Measurements from ENCODE around the gene PLCB4.

PLCB4 gene

DNA sequence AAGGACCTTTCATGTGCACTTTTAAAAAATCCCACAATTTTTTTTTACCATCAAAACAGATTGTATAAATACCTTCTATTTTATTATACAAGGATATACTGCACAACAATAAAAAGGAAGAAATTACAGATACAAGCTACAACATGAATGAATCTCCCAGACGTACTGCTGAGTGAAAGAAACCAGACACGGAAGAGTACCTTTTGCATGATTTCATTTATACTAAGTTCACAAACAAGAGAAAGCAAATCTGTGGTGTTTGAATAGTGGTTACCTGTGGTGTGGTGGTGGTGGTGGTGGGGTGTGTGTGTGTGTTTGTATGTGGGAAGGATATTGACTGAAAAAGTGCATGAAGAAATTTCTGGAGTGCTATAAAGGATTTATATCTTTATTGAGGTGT lies 6.8 kb upstream of the PLCB4 start:
- DNase-seq = no peak

DNA sequence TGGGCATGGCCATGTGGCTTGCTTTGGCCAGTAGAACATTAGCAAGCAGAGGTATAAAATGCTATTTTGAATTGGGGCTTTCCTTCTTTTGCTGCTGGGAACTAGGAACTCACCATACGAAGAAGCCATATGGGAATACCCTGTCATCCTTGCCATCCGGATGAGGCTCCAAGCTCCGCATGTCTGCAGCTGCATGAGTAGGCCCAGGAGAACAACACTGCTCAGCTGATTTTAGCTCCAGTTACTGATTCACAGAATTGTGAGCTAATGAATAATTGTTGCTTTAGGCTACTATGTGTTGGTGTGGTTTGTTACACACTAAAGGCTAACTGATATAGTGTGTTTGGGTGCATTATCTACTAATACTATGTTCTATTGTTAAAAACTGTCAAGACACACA lies 2.7 kb upstream of the PLCB4 start:
- no peak for DNase-seq

DNA sequence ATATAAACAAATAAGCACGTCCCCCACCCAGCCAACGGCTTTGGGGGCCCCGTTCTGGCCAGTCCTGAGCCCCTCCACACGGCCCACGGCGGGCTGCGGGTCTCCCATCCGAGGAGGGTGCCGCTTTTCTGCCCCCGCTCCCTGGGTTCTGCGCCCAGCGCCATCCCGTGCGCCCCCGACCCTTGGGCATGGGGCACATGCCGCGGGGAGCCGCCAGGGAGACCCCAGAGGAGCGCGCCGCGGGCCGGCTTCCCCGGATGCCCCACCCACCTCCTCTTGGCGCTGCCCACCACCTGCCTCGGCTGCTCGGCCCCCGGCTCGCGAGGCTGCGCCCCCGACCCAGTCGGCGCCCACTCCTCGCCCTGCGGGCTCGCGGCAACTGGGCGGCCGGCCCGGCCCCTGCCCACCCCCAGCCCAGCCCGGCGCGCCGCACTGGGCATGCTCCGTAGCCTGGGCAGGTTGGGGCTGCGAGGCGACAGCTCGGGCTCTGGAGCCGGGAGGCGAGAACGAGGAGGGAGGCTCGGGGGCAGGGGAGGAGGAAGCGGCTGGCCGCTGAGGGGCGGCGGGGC lies 570 bp upstream of the PLCB4 start:
- no peak for DNase-seq

DNA sequence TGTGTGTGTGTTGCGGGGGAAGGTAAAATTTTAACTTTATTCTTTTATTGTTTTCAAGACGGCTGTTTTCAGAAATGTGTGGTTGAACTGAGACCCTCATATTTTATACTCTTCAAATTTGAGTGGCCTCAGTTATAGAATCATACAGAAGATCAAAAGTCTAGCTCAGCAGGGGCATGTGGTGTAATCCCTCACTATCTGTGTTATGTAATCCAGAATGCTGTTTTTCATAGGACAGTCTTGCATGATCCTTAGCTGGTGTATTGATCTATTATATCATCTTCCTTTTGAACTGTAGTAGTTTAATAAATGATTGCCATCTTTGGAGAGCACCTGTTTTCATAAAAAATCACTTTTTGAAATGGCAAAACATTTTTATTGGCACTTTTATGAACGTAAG lies 1.4 kb downstream of the PLCB4 start:
- DNase-seq = no peak

DNA sequence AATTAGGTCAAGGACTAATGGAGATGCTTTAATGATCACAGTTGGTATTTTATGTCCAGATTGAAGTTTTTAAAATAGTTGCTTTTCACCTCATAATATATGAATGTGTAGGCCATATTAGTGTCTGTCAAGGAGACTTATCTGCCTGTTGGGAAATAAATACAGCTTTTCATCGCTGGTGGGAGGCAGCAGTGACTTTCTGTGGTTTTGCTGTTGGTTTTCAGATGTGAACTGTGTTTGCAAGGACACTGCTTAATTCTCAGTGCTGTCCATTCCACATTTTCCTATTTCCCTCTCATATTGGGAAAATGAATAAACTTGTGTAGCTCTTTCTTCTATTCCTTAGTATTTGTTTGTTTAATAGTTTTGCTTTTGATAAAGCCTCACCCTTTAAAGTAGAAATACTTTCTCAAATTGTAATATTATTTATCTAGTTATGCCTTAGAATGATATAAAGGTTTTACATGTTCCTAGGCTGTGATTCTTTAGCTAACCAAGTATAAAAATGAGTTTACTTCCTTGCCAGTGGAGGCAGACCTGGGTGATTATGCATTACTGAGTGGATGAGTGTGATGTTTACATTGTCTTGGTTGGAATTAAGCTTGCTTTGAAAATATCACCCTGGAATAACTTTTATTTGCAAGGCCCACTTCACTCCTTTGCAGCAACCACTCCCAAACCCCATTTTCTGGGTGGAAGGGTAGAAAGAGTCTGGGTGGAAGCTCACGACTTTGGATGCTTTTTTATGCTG lies 3.3 kb downstream of the PLCB4 start:
- no peak for DNase-seq

DNA sequence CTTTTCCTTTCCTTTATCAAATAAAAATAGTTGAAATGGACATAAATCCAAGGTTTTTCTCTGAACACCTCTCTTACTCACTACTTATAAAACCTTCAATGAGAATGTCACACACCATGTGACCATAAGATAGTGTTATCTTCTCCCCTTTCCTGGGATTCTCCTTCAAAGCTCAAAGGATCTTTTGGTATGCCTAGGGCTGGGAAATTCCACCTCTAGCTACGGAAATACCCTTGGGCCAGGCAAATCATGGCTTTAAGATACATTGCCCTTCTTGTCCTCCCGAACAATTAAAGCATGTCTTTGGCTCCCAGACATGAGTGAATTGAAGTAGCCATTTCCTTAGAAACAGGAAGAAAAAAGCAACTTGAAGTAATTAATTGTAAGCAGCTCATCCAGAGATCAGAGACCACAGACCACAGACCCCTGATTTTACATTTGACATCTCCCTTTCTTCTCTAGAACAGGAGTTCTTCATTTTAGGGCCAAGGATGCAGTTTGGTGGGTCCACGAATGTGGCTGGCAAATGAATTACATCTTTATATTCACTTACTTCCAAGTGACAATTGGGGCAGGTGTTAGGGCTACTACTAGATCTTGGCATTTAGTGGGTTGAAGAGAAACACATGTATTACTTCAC lies 4.1 kb downstream of the PLCB4 start:
- DNase-seq = no peak

DNA sequence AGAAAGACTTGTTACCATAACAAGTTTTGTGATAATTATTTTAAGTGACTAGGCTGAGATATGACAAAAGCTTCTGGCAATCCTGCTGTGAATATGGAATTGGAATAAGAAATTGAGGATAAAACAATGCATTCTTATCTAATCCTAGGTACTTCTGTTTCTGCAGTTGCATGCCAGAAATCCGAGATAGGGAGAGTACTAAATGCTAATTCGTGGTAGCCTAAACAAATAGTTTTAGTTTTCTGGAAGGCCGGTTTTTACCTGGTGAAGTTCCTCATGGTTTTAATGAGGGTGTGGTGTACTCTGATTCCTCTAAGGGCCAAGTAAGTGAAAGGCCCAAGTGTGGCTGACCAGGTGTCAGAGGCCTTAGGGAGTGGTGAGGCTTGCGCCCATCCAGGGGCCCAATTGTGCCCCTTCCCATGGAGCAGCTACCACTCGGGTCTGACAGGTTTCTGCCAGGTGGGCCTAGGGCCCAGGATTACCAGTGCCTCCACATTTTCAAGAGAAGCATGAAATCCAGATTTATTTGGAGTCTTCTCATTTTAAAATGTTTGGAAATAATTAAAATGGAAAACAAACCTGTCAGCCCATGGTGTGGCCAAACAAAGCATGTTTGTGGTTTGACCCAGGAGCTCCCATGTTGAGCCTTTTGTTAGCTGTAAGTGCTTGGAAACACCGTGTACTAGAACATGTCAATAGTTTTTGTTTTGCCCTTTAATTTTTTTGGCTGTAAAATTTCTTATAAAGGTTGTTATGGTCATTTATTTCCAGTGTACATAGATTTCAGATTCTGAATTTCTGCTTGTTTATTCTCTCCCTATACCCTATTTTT lies 6.6 kb downstream of the PLCB4 start:
- no peak for DNase-seq

DNA sequence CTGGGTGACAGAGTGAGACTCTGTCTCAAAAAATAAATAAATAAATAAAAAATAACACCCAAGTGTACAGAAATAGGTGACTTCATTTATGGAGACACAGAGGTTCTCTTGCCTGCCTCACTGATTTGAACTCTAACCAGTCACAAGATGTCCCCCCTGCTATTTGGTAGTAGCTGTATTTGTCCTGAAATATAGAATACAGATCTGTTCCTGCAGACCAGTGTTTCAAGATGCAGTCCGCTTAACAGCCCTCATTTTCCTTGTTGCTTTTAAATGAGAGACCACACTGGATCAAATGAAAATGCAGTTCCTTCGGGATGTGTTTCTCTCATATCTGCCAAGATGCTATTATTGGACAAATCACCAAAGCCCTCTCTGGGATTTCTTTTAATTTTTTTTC lies 7.6 kb downstream of the PLCB4 start:
- DNase-seq = no peak

DNA sequence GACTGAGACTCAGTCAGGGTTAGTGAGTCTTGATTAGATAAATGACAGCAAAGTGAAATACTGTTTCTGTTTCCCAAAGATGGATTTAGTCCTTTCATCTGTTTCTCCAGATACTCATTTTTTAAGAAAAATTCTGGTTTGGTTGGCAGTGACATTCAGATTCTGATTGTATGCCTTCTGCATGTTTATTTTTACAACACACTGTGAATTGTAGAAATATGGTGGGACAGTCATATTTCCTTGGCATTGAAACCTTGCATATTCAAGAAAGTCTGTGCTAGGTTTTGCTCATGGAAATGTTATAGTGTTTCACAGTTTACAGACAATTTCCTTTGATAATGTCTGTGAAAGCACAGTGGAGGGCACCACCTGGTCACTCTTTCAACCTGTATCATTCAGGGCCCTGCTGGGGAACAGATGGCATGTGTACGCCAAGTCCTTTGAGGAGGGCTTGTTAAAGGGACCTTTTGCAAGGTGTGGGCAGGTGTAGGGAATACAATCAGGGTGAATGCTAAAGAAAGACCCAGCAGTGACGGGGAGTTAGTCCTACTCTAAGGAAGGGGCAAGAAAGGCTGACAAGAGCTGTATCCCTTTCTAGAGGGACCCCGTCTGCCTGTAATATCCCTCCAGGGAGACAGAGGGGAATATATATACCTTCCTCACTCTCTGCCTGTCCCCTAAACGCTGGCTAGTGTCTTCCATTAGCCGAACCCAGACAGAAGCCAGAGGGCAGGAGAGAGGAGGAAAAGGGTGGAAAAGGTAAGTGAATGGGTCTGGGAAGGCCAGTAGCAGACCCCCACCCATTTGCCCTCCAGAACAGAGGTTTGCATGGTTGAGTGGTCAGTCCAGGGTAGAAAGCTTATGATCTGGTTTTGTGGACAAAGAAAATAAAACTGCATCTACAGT lies 10.2 kb downstream of the PLCB4 start:
- no peak for DNase-seq

DNA sequence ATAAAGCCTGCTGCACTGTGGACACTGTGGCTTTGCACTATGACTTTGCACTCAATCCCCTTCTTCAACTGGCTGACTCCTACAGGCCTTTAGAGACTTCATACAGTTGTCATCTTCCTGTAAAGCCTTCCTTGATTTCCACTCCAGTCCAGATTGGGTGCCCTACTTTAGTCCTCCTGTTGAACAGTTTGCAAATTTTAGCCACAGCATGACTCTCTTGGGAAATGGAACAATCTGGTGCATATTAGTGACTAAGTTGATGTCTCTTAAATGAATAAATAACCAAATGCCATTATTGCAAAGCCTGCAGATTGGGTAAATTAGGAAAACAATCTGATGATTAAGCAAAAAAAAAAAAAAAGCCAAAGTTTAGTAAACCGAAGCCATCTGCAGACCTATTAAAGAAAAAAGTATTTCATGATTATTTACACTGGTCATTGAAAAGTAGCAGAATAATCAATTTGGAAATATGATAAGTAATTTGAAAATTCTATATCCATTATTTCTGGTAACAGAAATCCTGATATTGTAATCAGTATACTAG lies 12.6 kb downstream of the PLCB4 start:
- no peak for DNase-seq

DNA sequence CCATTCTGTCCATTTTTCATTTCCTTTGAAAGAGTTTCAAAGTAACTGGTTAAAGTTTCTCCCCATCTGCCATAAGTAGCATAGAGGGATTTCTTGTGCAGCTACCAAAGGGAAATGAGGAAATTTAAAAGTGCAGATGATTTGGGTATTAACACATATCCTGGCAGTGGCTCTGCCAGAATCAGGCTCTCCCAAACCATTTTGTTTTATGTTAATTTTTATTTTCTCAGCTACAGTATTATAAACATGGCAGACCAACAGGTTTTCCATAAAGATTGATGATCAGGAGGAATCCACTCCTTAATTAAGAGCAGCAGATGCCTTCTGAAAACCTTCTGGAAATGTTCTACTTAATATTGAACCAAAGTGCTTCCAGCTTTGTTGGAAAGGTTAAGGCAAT lies 13.9 kb downstream of the PLCB4 start:
- no peak for DNase-seq

DNA sequence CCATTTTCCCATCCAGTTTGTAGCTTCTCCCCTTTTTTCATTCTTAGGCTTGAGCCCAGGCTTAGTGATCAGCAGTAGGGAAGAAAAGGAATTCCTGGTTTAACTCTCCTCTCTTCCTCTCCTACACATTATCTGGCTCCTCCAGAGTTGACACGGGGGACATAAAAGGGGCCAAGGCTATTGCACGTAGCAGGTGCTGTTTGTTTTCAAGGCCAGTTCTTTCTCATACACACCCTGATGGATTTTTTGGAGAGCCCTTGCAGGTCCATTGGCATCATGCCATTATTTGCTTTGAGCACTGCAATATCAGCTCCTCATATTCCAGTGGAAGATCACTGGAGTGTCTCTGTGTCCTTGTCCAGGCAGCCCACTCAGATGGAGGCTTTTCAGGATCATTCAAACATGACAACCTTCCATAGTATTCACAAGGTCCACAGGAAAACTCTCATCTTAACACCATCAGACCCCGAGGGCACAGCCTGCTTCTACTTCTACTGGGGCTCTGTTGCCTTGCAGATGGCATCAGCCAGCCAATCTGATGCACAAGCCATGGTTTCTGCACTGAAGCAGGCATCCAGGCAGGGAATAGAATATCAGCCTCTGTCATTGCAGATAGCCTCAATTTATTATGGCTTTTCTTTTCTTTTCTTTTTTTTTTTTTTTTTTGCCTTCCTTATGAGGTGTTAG lies 18.8 kb downstream of the PLCB4 start:
- DNase-seq = no peak

DNA sequence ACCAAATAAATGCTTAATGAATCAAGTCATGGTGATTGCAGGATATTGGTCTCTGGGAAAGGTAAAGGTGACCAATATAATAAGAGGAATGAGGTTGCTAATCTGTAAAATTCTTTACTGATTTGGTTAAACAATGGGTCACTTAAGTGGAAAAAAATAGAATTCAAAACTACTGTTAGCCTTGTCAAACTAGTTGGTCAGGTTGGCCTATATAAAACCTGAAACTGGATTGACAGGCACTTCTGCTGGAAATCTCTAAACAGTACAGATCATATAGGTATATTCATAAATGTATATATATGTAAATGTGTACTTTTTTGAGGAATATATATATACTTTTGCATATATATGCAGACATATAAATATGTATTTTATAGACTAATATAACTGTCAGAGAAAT lies 19.7 kb downstream of the PLCB4 start:
- no peak for DNase-seq

DNA sequence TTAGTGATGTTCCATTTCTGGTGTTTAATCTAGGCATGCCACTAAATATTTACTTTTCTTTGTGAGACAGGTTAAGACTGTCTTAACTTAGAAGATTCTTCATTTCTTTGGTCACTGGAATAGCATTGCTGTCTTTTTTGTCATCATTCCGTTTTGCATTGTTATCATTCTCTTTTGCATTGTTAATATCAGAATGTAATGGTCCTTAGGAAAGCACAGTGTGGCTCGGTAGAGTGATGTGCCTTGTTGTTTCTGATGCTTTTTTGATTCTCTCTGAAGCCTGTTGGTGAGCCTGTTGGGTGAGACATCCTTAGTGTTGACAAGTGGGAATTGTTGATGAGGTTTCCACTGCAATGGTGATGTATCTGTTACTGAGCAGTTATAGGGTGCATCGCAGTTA lies 23.2 kb downstream of the PLCB4 start:
- no peak for DNase-seq

DNA sequence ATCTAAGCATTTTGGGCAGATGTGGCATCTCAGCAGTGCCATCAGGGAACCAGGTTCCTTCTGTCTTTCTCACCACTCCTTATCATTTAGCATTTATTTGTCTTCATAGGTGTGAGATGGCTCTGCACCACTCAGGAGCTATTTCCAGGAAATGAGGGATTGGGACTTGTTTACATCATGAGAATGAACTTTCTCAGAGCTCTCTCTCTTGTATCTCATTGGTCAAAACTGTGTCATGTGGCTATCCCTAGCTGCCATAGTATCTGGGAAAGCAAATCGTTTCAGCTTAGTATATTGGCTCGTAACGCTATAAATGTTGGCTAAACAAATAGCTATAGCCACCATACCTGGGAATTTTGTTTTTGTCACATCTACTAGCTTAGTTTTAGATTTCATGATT lies 23.8 kb downstream of the PLCB4 start:
- DNase-seq = no peak

DNA sequence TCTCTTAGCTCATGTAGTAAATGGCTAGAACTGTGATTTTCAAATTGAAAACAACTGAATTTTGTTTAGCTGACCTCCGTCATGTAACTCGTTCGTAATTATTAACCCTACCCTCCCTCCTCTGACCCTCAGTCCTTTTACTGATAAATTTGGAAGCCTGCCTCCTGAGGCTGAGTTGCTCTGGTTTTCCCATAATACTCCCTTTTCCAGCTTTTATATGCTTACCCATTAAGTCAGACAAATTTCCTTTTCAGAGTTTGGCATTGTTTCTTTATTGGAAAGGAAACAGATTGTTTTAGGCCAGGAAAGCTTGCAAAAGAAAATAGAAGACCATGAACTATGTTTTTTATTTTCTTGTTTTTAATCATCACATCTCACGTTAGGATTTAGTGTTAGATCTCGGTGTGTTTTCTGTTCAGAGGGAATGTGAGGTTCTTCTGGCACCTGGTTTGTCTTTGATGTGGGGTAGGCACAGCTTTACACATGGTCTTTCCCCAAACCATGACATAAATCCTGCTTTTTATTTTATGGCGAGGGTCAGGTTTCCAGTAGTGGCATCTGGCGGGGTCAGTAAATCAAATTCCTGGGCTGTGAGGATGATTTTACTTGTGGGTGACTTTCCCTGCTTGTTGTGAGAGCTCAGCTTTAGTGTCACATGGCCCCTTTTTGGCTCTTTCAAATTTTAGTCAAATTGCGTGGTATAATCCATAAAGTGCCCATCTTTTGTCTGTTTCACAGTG lies 24.5 kb downstream of the PLCB4 start:
- DNase-seq = no peak

DNA sequence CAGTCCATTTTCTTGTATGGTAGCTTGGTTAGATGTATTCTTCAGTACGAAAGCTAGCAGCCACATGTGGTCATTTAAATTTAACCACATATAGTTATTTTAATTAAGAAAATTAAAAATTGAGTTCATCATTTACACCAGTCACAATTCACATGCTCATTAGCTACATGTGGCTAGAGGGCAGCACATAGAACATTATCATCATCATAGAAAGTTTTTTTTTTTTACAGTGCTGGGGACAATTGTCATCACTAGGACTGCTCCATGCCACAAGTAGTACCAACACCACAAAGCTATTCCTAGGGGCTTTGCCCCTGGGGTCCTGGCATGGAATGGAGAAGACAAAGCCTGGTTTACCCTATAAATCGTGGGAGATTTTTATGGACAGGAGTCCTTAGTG lies 30.5 kb downstream of the PLCB4 start:
- no peak for DNase-seq

DNA sequence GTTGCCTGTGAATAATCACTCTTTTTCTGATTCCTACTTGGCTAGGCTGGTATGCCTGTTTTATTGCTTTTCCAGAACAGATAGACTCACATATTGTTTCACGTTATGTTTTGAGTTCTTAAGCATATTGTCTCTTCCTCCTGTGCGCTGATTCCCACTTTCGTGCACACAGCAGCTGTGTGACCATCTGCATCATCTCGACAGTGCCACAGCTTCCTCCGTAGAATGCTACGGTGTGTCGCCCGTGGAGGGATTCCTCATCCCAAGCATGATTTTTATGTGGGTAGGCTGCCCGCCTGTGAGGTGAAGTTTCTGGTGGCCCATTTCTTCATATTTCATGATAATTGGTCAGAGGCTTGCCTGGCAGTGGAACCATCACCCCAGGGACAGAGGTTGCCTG lies 31.8 kb downstream of the PLCB4 start:
- no peak for DNase-seq

DNA sequence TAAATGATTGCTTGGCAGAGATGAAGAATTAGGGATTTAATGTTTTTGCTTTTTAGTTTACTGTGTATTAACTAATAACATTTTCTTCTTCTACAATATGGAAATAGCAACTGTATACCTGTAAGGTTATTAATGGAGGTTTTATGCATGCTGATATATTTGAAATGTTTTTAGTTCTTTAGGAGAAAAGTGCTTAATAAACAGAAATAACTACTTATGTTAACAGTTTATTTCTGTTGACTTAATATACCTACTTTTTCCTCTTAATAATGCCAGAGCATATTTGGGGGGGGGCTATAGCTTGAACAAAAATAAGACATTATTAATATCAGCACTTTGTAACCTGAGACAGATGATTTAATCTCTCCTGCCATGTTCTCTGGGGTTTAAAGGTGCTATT lies 33.6 kb downstream of the PLCB4 start:
- DNase-seq = no peak

DNA sequence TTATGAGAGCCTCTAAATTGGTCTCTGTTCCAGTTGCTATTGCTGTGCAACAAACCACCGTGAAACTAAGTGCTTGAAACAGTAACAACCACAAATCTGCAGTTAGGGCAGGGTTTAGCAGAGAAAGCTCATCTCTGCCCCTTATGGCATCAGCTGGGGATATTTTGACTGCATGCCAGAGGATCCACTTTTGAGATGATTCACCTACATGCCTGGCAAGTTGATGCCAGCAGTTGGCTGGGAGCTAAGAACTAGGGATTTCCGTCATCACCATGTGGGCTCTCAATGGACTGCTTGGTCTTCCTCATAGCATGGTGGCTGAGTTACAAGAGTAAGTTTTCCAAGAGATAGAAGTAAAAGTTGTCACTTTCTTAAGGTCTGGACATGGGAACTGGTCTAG lies 35.1 kb downstream of the PLCB4 start:
- no peak for DNase-seq

DNA sequence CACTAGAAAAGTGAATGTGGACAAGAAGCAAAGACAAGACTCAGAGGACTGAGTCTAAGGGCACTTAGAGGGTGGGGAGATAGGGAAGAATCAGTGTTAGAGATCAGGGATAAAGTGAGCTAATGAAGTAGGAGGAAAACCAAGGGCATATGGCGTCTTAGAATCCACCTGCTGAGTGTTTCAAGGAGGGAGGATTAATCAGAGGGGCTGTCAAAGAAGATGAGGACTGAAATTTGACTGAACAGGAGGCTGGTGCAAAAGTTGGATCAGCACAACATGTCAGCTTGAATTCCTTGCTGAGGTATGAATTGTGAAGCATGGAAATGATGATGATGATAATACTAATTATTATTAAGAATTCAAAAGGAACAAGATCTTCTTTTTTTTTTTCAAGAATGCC lies 39.4 kb downstream of the PLCB4 start:
- DNase-seq = no peak

Data from CD4-positive, alpha-beta T cell treated with Interleukin-17A for 1 hour (primary cell).